Kidney (tissue), 14 donors: ENCODE data around the gene YKT6. TPM values are rescaled to one million over a fixed set of nuclear protein-coding genes. Genes with fewer than 3 reads are reported as not detected.

Experiments
- DNase-seq, 5 donors: peaks; one replicate each; pipeline ENCODE4 v3.0.0-alpha.2; 2013 to 2020
- FAIRE-seq: peaks from 2 replicates; lab custom pipeline; 2012; peaks lifted over from hg19 to GRCh38; lab: Jason Lieb, UNC
- H3K27ac ChIP-seq, 2 donors: one replicate each; pipeline ENCODE4 v1.7.0; 2013; ENCODE audit warnings: low read depth in 2 of 2, low read length in 2 of 2, inconsistent platforms in 1 of 2
- H3K27me3 ChIP-seq: one replicate; pipeline ENCODE4 v1.7.1; 2013; ENCODE audit warnings: low read length, inconsistent platforms; ENCODE audit not compliant: control insufficient read depth, insufficient read depth
- H3K36me3 ChIP-seq, 3 donors: one replicate each; pipeline versions ENCODE4 v1.7.0 to v1.7.1; 2013; ENCODE audit warnings: low read length in 3 of 3, control low read depth in 1 of 3, inconsistent platforms in 1 of 3; ENCODE audit not compliant: insufficient read depth in 3 of 3, control insufficient read depth in 2 of 3
- H3K4me1 ChIP-seq, 3 donors: one replicate each; pipeline versions ENCODE4 v1.7.0 to v1.7.1; 2013; ENCODE audit warnings: low read length in 3 of 3, inconsistent platforms in 1 of 3, low read depth in 1 of 3; ENCODE audit not compliant: control insufficient read depth in 2 of 3, insufficient read depth in 2 of 3
- H3K4me3 ChIP-seq, 3 donors: one replicate each; pipeline versions ENCODE4 v1.7.0 to v1.8.1; 2013; ENCODE audit warnings: low read length in 3 of 3, control low read depth in 1 of 3, inconsistent platforms in 1 of 3
- H3K9ac ChIP-seq, 3 donors: one replicate each; pipeline versions ENCODE4 v1.7.0 to v1.7.1; 2013; ENCODE audit warnings: low read length in 3 of 3, control low read depth in 1 of 3, inconsistent platforms in 1 of 3
- H3K9me3 ChIP-seq, 3 donors: one replicate each; pipeline versions ENCODE4 v1.7.0 to v1.7.1; 2013; ENCODE audit warnings: low read length in 3 of 3, control low read depth in 1 of 3, inconsistent platforms in 1 of 3; ENCODE audit not compliant: control insufficient read depth in 2 of 3, insufficient read depth in 1 of 3
- CTCF ChIP-seq: IDR thresholded peaks from 3 replicates; pipeline ENCODE4 v1.5.1; 2012; ENCODE audit warnings: mild to moderate bottlenecking, moderate library complexity, borderline replicate concordance; ENCODE audit not compliant: insufficient read depth; ENCODE audit errors: extremely low read depth
- intact Hi-C: fragments of 100-400 bp; cut with DNase I; formaldehyde crosslinking; loops from one replicate; pipeline ENCODE4 v1.11.1; 2022
- polyA plus RNA-seq: library from polyadenylated mRNA; stranded (reverse); fragments of 350-450 nt; fragmentation: Illumina TruSeq; extraction: RNeasy Lipid Tissue Mini Kit (QIAGEN cat#74804); gene quantifications from one replicate; pipeline ENCODE4 v1.2.3, GENCODE V29; 2014; ENCODE audit warnings: low read depth, low replicate concordance; ENCODE audit not compliant: insufficient read depth
- total RNA-seq: library from RNA; stranded (reverse); fragmentation: NEBNext Ultra II Directional; extraction: Animal tissue kit (Norgen Biotek cat#: 25700); gene quantifications from one replicate; pipeline ENCODE4 v1.2.1, GENCODE V29; 2021
- donor health status: control.
- donor health status: control.
- donor health status: control.
- donor health status: control.
- donor health status: control.
- donor health status: DM: yes; HTN: yes; CAD: no.
- donor health status: Normal renal cell carcinoma (clear cell type).

YKT6 gene
- total and polyA plus RNA-seq, 2 donors from 2014 or later, result 53.2 to 60.2 TPM

GRCh38 chr7:44249639-44250234 lies 49.0 kb downstream of the YKT6 start:
- no peaks in the 10 kb centered on the region for H3K27me3 ChIP-seq
- H3K9me3 ChIP-seq, result no peaks in the 10 kb centered on the region
- FAIRE-seq (no peak), DNase-seq (no peak)
- no peak for TF ChIP-seq CTCF
- intact Hi-C loops, result loop anchor here (10.0 kb wide), 1 partner anchor 225 kb away; no protein-coding TSS in a partner anchor
- no peaks in the 10 kb centered on the region for H3K4me1 ChIP-seq
- no peaks in the 10 kb centered on the region for H3K36me3 ChIP-seq
- no peak overlapping the region for H3K4me3 ChIP-seq
- no peak overlapping the region for H3K9ac ChIP-seq
- H3K27ac ChIP-seq, result no peak overlapping the region

- no peaks in the 10 kb centered on the region for H3K27me3 ChIP-seq
- FAIRE-seq (no peak), DNase-seq (no peak)
- intact Hi-C loops, result no loop called here
- TF ChIP-seq CTCF, result no peak
- H3K4me1 ChIP-seq, result no peaks in the 10 kb centered on the region
- no peak overlapping the region for H3K4me3 ChIP-seq
- H3K9me3 ChIP-seq, result no peaks in the 10 kb centered on the region
- no peaks in the 10 kb centered on the region for H3K36me3 ChIP-seq
- no peak overlapping the region for H3K27ac ChIP-seq
- no peak overlapping the region for H3K9ac ChIP-seq
These were observed 50.5 kb downstream of the YKT6 start for GRCh38 chr7:44251269-44251668.

- intact Hi-C loops, result no loop called here
- H3K9me3 ChIP-seq, result no peaks in the 10 kb centered on the region
- H3K9ac ChIP-seq, result no peak overlapping the region
- H3K36me3 ChIP-seq, result no peaks in the 10 kb centered on the region
- H3K4me1 ChIP-seq, result no peaks in the 10 kb centered on the region
- TF ChIP-seq CTCF, result no peak
- no peak overlapping the region for H3K4me3 ChIP-seq
- H3K27me3 ChIP-seq, result no peaks in the 10 kb centered on the region
- DNase-seq, result no peak
- FAIRE-seq, result no peak
- no peak overlapping the region for H3K27ac ChIP-seq
These were observed 51.1 kb downstream of the YKT6 start for GRCh38 chr7:44251881-44252280.

GRCh38 chr7:44256459-44256858 lies 55.7 kb downstream of the YKT6 start:
- Histone ChIP-seq H3K4me1 (peaks cover 0 to 23% (median 6%) of the 10 kb centered on the region in 3 donors), H3K27ac (no peak overlapping the region), H3K9ac (no peak overlapping the region), H3K9me3 (no peaks in the 10 kb centered on the region), H3K27me3 (no peaks in the 10 kb centered on the region), H3K36me3 (no peaks in the 10 kb centered on the region), H3K4me3 (no peak overlapping the region)
- intact Hi-C loops, result no loop called here
- TF ChIP-seq CTCF, result no peak
- DNase-seq, result no peak
- FAIRE-seq, result no peak
